Activated CD4-positive, alpha-beta T cell treated with anti-CD3 and anti-CD28 coated beads, Interleukin-2, amount 50 U/mL, for 24 hours (primary cell): ENCODE results near the gene TBC1D5.

Experiments
- DNase-seq, 2 donors: peaks; one replicate each; pipeline ENCODE4 v3.0.0-alpha.2; 2020; ENCODE audit warnings: low read depth in 1 of 2, low spot score in 1 of 2

Gene TBC1D5

DNA sequence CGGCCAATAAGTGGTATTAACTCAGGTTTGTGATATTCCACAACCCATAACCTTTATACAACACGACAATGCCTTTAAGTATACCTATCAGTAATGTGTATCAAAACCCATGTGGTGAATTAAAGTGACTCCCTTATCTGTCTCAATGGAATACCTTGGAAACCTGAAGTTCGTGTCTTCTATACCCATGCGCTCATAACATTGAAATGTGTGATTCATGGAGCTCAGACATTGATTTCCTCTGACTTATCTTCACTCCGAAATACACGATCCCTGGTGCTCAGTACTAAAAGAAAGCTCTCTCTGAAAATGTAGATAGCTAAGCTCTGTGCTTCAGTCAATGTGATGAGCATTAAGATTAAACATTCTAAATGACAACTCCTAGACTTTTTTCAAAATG is 140.3 kb downstream of the TBC1D5 start:
- no peak for DNase-seq

DNA sequence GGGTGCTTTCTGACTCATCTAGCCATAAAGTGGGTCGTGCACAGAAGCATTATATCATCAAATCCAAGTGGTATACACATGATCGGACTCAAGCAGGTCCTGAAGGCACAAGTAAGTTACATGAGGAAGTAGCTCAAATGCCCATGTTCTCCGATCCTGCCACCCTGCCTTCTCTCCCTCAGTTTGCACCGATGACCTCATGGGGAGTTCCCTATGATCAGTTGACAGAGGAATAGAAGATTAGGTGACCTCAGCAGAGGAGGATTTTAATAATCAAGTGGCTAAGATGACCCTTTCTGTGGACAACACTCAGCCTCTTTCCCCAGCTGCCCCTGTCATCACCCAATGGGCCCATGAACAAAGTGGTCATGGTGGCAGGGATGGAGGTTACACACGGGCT is 149.5 kb downstream of the TBC1D5 start:
- no peak for DNase-seq

DNA sequence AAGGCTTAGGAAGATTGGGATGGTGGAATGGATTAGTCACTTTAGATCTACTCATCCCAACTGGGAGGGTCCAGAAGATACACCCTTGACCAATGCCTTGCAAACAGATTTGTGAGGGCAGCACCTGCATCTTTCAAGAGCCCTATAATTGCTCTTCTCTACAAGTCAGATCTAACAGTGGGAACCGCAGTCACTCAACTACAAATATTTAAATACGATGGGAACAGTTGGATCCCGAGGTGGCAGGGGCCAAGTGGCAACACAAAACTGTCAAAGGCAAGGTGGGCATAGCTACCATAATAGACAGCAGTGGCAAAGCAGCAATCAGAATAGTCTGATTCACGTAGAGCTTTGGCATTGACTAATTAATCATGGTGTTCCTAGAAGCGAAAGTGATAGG is 152.0 kb downstream of the TBC1D5 start:
- DNase-seq: no peak

DNA sequence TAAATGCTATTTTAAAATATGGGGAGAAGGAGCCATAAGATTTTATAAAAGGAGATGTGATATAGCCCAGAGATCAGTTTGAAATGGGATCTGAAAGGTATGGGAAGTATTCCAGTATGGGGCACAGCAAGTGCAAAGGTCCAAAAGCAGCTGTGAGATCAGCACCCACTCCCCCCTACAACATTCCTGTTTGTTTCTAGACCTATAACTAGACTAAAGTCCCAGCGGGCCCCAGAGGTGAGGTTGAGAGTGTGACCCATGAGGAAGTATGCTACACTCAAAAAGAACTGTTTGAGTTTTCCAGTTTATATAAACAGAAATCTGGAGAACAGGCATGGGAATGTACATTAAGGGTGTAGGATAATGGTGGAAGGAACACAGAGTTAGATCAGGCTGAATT is 152.5 kb downstream of the TBC1D5 start:
- DNase-seq: no peak

DNA sequence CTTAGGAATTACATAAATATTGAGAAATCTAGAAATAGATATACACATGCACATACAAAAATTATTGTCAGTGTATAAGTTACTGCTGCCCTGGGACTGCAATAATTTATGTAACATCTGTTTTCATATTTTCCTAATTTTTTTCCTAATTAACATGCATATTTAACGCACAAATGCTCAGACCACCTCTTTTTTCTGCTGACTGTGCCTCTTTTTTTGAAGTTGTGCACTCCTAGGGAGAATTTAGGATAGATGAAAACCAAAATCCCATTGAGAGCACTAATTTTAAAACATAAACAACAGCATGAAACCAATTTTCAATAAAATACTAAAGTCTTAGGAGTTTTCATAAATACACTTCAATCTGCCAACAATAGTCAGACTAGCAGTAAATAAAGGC is 154.0 kb downstream of the TBC1D5 start:
- DNase-seq: no peak

DNA sequence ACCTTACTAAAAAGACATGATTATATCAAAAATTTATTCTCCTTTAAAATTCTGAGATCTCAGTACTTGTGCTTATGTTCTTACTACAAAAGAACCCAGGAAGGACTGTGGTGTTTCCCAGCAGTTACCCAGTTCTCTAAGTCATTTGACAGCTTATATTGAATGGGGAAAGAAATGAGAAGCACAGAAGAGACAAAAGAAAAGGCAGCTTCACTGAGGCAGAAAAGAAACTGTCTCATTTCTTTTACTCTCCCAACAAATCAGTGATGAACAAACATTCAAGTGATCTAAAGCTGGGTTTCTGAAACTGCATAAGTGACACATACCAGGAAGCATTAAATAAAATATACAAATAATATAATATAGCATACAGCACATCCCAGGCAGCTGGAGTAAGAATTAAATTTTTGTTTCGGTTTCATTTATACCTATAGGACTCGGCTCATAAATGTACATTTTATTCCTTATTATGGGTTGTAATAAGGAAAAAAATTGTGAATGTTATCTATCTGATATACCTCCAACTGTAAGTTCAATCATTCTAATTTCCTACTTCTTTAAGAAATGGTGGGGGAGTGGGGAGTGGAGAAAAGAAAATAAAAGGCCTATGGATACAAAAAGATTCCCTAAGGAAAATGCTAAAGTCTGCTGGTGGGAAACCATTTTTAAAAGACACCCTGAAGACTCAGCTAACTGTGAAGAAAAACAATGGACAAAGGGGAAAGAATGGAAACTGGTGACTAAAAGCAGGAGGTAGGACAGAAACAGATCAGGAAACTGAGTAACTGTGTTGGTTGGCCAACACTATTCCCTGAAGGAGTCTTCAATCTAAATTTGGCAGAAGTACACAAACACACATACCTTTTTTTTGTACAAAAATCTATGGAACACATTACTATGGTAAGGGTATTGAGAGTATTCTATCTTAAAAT is 156.8 kb downstream of the TBC1D5 start:
- no peak for DNase-seq

DNA sequence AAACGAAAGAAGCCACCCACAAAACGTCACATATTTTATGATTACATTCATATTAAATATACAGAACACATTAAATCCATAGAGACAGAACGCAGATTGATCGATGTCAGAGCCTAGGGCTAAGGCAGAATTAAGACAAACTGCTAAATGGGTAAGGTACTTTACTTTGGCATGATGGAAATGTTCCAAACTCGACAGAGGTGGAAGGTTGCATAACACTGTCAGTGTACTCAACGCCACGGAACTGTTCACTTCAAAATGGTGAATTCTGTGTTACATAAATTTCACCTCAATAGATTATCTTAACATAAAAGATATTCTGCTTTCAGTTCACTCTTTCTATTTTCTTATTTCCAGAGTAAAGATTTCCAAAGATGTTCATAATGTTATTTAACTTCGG is 158.4 kb downstream of the TBC1D5 start:
- DNase-seq: no peak

DNA sequence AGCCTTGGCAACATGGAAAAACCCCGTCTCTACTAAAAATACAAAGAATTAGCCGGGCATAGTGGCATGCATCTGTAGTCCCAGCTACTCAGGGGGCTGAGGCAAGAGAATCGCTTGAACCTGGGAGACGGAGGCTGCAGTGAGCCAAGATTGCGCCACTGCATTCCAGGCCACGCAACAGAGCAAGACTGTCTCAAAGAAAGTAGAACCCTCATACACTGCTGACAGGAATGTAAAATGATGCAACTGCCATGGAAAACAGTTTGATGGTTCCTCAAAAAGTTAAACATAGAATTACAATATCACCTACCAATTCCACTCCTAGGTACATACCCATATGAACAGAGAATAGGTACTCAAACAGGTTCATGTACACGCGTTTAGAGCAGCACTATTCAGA is 158.9 kb downstream of the TBC1D5 start:
- DNase-seq: no peak

DNA sequence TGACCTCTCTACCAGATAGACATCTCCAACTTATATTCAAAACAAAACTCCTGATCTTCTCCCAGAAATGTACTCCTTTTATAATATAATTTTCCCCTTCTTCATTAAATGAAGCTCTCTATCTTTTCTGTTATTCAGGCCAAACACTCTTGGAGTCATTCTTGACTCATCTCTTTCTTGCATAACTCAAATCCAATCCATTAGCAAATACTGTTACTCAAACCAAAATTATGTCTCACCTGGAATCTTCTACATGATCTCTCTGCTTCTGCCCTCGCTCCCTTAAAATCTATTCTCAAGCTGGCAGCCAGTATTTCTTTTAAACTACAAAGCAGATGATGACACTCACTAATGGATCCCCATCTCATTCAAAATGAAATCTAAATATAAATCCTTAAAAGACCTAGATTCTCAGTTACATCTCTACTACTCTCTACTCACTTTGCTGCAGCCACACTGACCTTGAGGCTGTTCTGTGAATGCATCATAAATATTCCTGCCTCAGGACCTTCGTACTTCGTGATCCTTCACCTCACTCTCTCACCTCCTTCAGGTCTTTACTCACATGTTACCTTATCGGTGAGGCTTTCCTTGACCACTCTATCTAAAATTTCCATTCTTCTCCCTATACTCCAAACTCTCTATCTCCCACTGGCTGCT is 160.9 kb downstream of the TBC1D5 start:
- no peak for DNase-seq

DNA sequence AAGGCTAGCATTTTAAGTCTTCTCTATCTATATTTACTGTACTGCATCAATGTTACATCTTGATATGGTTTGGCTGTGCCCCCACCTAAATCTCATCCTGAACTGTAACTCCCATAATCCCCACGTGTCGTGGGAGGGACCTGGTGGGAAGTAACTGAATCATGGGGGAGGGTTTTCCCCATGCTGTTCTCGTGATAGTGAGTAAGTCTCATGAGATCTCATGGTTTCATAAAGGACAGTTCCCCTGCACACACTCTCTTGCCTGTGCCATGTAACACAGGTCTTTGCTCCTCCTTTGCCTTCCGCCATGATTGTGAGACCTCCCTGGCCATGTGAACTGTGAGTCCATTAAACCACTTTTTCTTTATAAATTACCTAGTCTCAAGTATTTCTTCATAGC is 161.5 kb downstream of the TBC1D5 start:
- no peak for DNase-seq

DNA sequence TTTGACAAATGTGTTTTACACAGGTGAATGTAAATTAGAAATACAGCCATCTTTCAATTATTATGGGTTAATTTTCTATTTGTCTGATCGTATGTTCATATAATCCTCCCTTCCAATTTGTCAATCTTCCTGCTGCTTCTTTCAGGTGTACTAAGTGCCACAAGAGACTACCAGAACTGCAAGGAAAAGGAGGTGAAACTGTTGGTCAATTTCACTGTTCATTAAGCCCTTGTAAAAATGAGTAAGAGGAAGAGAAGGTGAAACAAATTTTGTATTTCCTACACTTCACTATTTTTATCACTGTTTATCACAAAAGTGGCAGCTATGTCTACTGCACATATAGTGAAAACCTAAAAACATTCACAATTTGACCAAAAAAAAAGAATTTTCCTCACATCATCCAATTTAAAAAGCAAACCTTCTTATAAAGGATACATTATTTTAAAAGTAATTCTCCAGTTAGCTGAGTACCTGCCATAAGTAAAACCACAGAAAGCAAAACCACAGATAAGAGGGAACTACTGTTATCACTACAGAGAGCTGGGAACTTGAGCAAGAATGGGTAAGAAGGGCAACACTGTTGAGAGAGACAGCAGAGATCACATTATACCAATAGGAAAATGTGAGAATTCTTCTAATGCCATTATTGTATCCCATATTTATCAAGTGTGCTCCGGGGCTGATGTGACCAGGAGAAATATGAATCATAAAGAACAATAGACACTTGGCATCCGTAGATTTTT is 163.0 kb downstream of the TBC1D5 start:
- DNase-seq: no peak

DNA sequence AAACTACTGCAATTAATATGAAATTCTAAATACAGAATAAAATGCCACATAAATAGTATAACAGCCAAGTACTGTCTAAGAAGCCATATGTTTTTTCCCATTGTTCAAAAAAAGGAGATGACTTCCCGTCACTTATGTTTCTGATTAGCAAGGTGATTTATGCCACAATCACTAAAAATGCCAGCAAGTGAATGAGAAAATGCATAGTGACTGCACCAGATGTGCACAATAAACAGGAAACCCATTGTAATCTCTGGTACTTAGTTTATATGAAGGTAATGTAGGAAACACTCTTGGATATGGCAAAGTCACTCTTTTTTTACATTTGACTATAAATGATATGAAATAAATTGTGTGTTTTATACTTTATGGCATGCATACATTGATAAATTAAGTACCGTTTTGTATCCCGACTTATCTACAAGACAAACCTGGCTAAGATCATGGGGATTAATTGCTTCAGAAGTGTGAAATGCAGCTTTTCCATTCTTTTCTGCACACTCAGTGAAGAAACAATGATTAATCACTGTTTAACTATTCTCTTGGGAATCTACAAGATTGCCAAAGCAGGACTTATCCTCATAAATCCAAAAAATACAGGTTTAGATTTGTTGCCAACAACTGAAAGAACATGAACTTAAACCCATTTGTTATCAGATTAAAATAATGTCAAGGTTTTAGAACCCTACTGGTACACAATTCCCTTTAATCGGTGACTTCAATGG is 164.5 kb downstream of the TBC1D5 start:
- no peak for DNase-seq

DNA sequence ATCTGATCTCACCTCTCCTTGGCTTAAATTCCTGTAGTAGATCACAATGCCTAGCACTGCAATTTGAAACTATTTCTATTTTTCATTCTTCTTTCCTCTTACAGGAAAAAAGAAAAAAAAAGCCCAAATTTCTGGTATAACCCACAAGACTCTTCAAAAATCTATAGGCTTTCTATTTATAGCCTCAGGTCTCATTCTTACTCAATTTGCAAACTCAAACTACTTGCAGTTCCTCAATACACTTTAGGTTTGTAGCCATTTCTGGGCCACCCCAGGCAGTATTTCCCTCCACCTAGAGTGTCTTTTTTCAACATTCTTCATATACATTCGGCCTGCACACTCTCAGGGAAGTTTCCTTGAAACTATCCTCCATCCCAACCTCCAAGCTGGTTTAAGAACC is 169.0 kb downstream of the TBC1D5 start:
- no peak for DNase-seq

DNA sequence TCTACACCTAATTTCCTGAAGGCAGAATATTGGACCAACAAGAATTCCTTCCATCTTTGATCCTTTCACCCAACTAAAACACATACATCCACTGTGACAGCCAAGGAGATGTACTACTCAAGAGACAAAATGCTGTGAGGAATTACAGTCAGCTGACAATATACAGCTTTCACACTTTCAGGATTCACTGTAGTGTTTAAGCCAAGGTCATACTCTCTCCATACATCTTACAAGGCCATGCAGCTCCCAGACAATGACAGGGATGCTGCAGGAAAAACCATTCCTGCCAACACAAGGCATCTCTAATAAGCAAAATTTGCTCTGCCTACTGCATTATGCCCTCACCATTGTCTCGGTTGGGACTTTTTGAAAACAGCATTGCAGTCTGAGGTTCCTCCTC is 170.7 kb downstream of the TBC1D5 start:
- no peak for DNase-seq

DNA sequence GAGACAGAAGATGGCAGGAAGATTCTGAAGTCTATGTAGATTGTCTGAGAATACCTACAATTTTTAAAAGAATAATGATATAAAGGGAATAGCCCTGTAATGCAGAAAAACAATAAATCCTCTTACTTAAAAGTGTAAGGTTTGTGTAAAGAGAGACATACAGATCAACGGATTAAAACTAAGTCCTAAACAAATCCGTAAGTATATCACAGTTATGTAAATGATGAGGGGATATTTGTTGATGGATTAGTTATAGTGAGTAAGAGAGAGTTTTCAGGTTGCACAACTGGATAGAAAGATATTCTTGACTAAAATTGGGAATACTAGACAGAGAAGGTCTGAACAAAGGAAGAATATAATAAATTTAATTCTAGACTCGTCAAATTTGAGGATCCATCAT is 179.6 kb downstream of the TBC1D5 start:
- no peak for DNase-seq

DNA sequence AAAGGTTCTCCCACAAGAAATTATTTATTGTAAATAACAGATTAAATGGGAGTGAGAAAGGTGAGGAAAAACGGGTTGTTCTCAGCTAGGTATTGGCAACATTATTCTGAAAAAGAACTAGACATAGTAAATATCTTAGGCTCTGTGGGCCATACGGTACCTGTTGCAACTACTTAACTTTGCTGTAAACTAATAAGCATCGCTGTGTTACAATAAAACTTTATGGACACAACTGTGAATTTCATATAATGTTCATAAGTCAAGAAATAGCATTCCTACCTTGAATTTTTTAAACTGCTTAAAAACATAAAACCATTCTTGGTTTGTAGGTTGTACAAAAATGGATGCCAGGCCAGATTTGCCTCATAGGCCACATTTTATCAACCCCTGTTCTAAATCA is 183.9 kb downstream of the TBC1D5 start:
- DNase-seq: no peak

DNA sequence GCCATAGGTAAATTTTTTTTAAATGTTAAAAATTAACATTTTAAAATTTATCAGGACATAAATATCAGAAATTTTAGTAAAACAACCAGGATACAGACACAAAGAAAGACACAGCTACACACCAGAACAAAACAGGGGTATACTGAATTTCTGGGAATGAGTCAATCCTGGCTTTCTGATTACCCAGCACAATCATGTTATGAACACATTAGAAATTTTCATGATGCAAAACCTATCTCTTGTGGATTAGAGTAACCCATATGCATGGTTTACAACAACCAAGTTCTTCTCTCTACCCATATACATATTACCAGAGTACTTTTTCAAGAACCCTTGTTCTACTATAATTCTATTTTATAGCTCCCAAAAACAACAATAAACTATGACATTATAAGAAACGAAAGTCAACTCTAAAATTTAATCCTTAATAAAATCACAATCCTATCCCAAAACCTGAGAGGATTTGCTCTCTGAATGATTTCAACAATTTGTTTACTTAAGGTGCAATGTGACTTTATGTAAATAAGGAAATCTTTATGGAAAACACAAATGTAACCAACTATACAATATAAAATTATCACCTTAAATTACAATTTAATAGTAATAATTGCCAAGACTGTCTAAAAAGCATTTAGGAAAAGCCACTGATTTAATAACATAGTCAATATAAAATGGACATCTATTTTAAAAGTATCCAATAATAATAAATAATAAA is 184.5 kb downstream of the TBC1D5 start:
- no peak for DNase-seq

DNA sequence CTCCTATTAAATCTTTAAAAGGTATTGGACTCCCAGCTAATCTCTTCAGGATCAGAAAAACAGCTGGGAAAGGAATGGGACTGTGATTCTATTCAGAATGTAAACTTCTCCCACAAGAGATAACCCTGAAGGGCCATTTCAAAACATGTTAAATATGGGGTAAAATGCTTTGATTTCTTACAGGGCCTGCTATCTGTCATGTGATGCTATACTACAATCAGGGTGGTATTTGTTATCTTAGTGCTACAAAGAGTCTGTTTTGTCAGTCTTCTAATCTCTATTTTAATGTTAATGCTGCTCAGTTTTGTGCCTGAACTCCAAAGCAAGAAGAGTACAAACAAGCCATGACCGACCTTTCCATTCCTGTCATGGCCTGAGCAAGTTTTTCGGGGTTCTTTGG is 186.9 kb downstream of the TBC1D5 start:
- DNase-seq: no peak

DNA sequence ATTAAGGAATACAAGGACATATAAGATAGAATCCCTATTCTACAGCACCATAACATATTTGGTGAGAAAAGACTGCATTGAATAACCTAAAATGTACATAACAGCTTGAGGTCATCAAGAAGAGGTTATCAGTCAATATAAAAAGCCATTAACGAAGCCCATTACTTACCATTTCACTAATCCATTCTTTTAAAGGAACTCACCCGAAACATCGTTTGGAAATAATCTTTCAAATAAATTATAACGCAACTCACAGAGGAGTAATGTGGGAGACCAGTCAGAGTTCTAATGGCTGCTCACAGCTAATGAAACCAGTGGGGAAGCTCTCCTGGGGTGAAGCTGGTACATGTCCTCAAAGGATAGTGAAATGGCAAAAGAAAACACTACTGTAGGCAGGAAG is 188.4 kb downstream of the TBC1D5 start:
- no peak for DNase-seq

DNA sequence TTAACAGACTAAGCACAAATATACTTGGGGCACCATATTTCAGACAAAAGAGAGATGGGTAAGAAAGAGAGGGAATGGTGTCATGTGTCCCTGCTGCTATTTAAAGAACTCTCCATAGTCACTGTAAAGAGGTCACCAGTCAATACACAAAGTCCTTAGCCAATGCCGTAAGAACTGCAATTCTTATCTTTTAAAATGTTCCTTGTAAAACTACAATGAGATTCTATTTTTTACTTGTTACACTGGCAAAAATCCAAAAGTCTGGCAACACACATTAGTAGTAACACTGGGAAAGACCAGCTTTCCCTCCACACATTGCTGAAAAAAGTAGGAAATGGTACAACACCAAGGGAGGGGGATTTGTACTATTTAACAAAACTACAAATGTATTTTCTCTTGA is 189.4 kb downstream of the TBC1D5 start:
- DNase-seq: no peak

DNA sequence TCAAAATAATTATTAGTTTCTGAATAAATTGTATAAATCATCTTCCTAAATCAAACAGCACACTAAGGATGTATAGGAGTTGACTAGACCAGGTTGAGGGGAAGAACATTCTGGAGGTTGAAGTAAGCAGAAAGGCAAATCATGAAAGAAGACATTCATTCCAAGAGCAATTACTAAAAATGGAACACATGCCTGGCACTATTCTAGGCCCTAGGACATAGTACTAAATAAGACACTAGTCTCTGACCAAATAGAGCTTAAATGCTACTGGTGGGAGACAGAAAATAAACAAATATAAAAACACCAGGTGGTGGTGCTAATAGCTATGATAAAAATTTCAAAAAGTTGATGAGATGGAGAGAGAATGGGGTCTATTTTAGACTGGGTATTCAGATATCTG is 190.1 kb downstream of the TBC1D5 start:
- no peak for DNase-seq
